H1 (cell line): ENCODE measurements around the gene TP63. TPM values are rescaled to one million over a fixed set of nuclear protein-coding genes. Genes with fewer than 3 reads are reported as not detected.

Experiments used
- CBX8 ChIP-seq: fragments of 300-800, 300-1000 bp; sonication (generic); IDR thresholded peaks from 2 replicates; pipeline ENCODE4 v1.7.1; 2016; ENCODE audit warnings: low read depth, low read length, borderline replicate concordance
- CHD2 ChIP-seq: IDR thresholded peaks from 2 replicates; pipeline ENCODE4 v1.6.1; 2012; ENCODE audit warnings: low read length, improper control_type of control experiment
- CTBP2 ChIP-seq: IDR thresholded peaks from 2 replicates; pipeline ENCODE4 v1.7.0; 2011; ENCODE audit warnings: borderline replicate concordance, mild to moderate bottlenecking, moderate library complexity, mixed read lengths, low read length; ENCODE audit not compliant: insufficient read depth, insufficient read length
- RAD21 ChIP-seq, 2 experiments: IDR thresholded peaks in 1 of 2; conservative IDR thresholded peaks in 1 of 2; 2 replicates each; pipeline ENCODE4 v1.6.1; 2011; ENCODE audit warnings: low read depth in 2 of 2, low read length in 2 of 2, improper control_type of control experiment in 1 of 2, inconsistent platforms in 1 of 2, mild to moderate bottlenecking in 1 of 2, moderate library complexity in 1 of 2
- RFX5 ChIP-seq: IDR thresholded peaks from 2 replicates; pipeline ENCODE4 v1.6.1; 2011; ENCODE audit warnings: low read depth, low read length, improper control_type of control experiment, borderline replicate concordance
- SIX5 ChIP-seq: IDR thresholded peaks from 2 replicates; pipeline ENCODE4 v1.6.1; 2011; ENCODE audit warnings: mild to moderate bottlenecking, low read depth, low read length
- SP4 ChIP-seq: IDR thresholded peaks from 2 replicates; pipeline ENCODE4 v1.6.1; 2012; ENCODE audit warnings: low read length, inconsistent platforms
- polyA plus RNA-seq, 7 experiments: library from polyadenylated mRNA; depleted of rRNA in 3 of 7; stranded (reverse) in 5 of 7; unstranded in 2 of 7; fragments of >200 nt in 5 of 7; fragments of 200-250 nt in 2 of 7; gene quantifications; 1 replicate in 5 of 7; 2 replicates in 1 of 7; 4 replicates in 1 of 7; pipeline versions ENCODE4 v1.2.1 to v1.2.3, GENCODE V29; 2011 to 2013; ENCODE audit warnings: missing spikeins in 2 of 7, mixed read lengths in 2 of 7
- total RNA-seq: library from RNA; stranded (reverse); fragmentation: NEBNext Ultra II Directional; extraction: Animal tissue kit (Norgen Biotek cat#: 25700); gene quantifications from 2 replicates; pipeline ENCODE4 v1.2.1, GENCODE V29; 2021

TP63 gene
- total and polyA plus RNA-seq, 2 of the 8 experiments (the other 6 are each of a cell fraction or from before 2014, with no cell fraction given) = not detected

- TF ChIP-seq CBX8 = no peak
- TF ChIP-seq SP4 = no peak
- no peak for TF ChIP-seq RFX5
- TF ChIP-seq CHD2 = no peak
- TF ChIP-seq CTBP2 = no peak
- no peak for TF ChIP-seq SIX5
- TF ChIP-seq RAD21 (IDR thresholded peaks at IDR 0.05 in 1 of 2, conservative IDR thresholded peaks at IDR 0.05 in 1 of 2; ENCODE audit: low read depth in 2 of 2, low read length in 2 of 2) = no peak
These were observed 89.7 kb downstream of the TP63 start (continued) for GRCh38 chr3:189720736-189721417.
